HepG2 (cell line): ENCODE results near the gene PTPRM.

Experiments used
- CBX1 ChIP-seq: IDR thresholded peaks from one replicate; pipeline ENCODE4 v1.6.1; 2016; ENCODE audit warnings: antibody characterized with exemption, low read depth
- EP300 ChIP-seq, 3 experiments: sonication (generic) in 1 of 3; formaldehyde crosslinking in 1 of 3; IDR thresholded peaks; 2 replicates each; pipeline versions ENCODE4 v1.5.1 to v1.6.1; 2011 to 2020; ENCODE audit warnings: low read depth in 2 of 3, low read length in 2 of 3, borderline replicate concordance in 1 of 3, improper control_type of control experiment in 1 of 3, mild to moderate bottlenecking in 1 of 3, missing genetic modification reagents in 1 of 3, moderate library complexity in 1 of 3
- MXD4 ChIP-seq: IDR thresholded peaks from 2 replicates; pipeline ENCODE4 v1.6.1; 2016; ENCODE audit warnings: mild to moderate bottlenecking, missing biosample characterization, missing genetic modification reagents
- SP1 ChIP-seq, 2 experiments: fragments of 450-650 bp in 1 of 2; sonication (generic) in 1 of 2; formaldehyde crosslinking in 1 of 2; IDR thresholded peaks; 2 replicates each; pipeline versions ENCODE4 v1.4.0 to v1.6.1; 2016 to 2020; ENCODE audit warnings: missing genetic modification reagents in 1 of 2
- ZNF562 ChIP-seq: sonication (generic); formaldehyde crosslinking; IDR thresholded peaks from 2 replicates; pipeline ENCODE4 v1.8.0; 2022; ENCODE audit warnings: missing genetic modification reagents, borderline replicate concordance
- ZZZ3 ChIP-seq: sonication (generic); formaldehyde crosslinking; IDR thresholded peaks from 2 replicates; pipeline ENCODE4 v1.4.0; 2020; ENCODE audit warnings: missing genetic modification reagents, mild to moderate bottlenecking, borderline replicate concordance
- TF ChIP-seq, protein P1 (sequence below): sonication (generic); formaldehyde crosslinking; IDR thresholded peaks from 2 replicates; pipeline ENCODE4 v1.5.0; 2020; ENCODE audit warnings: missing genetic modification reagents
- TF ChIP-seq, protein P2 (sequence below), 2 experiments: IDR thresholded peaks; 2 replicates each; pipeline ENCODE4 v1.6.1; 2011 to 2012; ENCODE audit warnings: low read length in 2 of 2, borderline replicate concordance in 1 of 2, low read depth in 1 of 2, mild to moderate bottlenecking in 1 of 2, moderate library complexity in 1 of 2
- TF ChIP-seq, protein P3 (sequence below): sonication (generic); formaldehyde crosslinking; IDR thresholded peaks from 2 replicates; pipeline ENCODE4 v1.5.0; 2020; ENCODE audit warnings: mild to moderate bottlenecking, missing genetic modification reagents, moderate library complexity

DNA sequence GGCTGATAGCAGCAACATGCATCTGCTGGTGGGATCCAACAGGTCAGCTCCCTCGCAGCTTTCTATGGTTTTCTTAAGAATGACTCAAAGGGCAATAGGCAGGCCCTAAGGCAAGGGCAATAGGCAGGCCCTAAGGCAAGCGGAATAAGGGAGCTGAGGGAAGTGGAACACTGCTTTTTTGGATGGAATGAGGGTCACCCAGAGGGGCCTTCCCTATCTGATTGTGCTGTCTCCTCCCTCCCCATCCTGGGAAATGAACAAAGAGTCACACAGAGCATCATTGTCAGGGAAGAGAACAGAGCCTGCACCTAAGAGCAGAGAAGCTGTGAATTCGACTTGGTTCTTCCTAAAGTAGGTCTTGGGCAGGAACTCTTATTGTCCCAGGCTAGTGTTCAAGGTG, 43.3 kb upstream of the PTPRM start:
- TF ChIP-seq, protein P1, sequence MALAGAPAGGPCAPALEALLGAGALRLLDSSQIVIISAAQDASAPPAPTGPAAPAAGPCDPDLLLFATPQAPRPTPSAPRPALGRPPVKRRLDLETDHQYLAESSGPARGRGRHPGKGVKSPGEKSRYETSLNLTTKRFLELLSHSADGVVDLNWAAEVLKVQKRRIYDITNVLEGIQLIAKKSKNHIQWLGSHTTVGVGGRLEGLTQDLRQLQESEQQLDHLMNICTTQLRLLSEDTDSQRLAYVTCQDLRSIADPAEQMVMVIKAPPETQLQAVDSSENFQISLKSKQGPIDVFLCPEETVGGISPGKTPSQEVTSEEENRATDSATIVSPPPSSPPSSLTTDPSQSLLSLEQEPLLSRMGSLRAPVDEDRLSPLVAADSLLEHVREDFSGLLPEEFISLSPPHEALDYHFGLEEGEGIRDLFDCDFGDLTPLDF (CRISPR knock-in tag), result no peak
- no peak for TF ChIP-seq ZZZ3 (CRISPR knock-in tag)
- no peak for TF ChIP-seq CBX1
- no peak for TF ChIP-seq EP300 (IDR thresholded peaks at IDR 0.05; ENCODE audit: low read depth in 2 of 2, low read length in 2 of 2)
- no peak for TF ChIP-seq EP300 (CRISPR knock-in tag; IDR thresholded peaks at IDR 0.05; ENCODE audit: borderline replicate concordance)
- TF ChIP-seq, protein P2, sequence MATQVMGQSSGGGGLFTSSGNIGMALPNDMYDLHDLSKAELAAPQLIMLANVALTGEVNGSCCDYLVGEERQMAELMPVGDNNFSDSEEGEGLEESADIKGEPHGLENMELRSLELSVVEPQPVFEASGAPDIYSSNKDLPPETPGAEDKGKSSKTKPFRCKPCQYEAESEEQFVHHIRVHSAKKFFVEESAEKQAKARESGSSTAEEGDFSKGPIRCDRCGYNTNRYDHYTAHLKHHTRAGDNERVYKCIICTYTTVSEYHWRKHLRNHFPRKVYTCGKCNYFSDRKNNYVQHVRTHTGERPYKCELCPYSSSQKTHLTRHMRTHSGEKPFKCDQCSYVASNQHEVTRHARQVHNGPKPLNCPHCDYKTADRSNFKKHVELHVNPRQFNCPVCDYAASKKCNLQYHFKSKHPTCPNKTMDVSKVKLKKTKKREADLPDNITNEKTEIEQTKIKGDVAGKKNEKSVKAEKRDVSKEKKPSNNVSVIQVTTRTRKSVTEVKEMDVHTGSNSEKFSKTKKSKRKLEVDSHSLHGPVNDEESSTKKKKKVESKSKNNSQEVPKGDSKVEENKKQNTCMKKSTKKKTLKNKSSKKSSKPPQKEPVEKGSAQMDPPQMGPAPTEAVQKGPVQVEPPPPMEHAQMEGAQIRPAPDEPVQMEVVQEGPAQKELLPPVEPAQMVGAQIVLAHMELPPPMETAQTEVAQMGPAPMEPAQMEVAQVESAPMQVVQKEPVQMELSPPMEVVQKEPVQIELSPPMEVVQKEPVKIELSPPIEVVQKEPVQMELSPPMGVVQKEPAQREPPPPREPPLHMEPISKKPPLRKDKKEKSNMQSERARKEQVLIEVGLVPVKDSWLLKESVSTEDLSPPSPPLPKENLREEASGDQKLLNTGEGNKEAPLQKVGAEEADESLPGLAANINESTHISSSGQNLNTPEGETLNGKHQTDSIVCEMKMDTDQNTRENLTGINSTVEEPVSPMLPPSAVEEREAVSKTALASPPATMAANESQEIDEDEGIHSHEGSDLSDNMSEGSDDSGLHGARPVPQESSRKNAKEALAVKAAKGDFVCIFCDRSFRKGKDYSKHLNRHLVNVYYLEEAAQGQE (IDR thresholded peaks at IDR 0.05; ENCODE audit: borderline replicate concordance in 1 of 2, low read depth in 1 of 2, low read length in 2 of 2), result no peak
- TF ChIP-seq ZNF562 (CRISPR knock-in tag), result no peak
- TF ChIP-seq, protein P3, sequence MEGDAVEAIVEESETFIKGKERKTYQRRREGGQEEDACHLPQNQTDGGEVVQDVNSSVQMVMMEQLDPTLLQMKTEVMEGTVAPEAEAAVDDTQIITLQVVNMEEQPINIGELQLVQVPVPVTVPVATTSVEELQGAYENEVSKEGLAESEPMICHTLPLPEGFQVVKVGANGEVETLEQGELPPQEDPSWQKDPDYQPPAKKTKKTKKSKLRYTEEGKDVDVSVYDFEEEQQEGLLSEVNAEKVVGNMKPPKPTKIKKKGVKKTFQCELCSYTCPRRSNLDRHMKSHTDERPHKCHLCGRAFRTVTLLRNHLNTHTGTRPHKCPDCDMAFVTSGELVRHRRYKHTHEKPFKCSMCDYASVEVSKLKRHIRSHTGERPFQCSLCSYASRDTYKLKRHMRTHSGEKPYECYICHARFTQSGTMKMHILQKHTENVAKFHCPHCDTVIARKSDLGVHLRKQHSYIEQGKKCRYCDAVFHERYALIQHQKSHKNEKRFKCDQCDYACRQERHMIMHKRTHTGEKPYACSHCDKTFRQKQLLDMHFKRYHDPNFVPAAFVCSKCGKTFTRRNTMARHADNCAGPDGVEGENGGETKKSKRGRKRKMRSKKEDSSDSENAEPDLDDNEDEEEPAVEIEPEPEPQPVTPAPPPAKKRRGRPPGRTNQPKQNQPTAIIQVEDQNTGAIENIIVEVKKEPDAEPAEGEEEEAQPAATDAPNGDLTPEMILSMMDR (CRISPR knock-in tag), result no peak
- TF ChIP-seq SP1 (IDR thresholded peaks at IDR 0.05), result no peak
- no peak for TF ChIP-seq SP1 (CRISPR knock-in tag; IDR thresholded peaks at IDR 0.05)
- no peak for TF ChIP-seq MXD4 (CRISPR knock-in tag)
